H1 (cell line): Measurements from ENCODE around the gene CCDC192. TPM values are rescaled to one million over a fixed set of nuclear protein-coding genes. Genes with fewer than 3 reads are reported as not detected.

Experiments used
- CTCF ChIA-PET: fragments of 300-600 bp; sonication (Branson Sonifier 250); formaldehyde crosslinking; loops from one replicate; lab custom pipeline; 2021; ENCODE audit not compliant: partially characterized antibody; lab: Charles Lee
- POLR2A ChIA-PET: fragments of 300-600 bp; sonication (Branson Sonifier 250); formaldehyde crosslinking; loops from one replicate; lab custom pipeline; 2021; ENCODE audit warnings: inconsistent platforms; ENCODE audit not compliant: partially characterized antibody; lab: Charles Lee
- DNase-seq, 2 experiments: peaks; one replicate each; pipeline versions ENCODE4 v3.0.0 to v3.0.0-alpha.2; 2010 to 2022; ENCODE audit warnings: low spot score in 2 of 2, low read depth in 1 of 2, mixed read lengths in 1 of 2
- FAIRE-seq: peaks from 2 replicates; lab custom pipeline; 2011; peaks lifted over from hg19 to GRCh38; lab: Jason Lieb, UNC
- H2AFZ ChIP-seq: 2 replicates; pipeline ENCODE4 v1.8.1; 2012; ENCODE audit warnings: low read length, inconsistent platforms
- H2AK5ac ChIP-seq: 2 replicates; pipeline ENCODE4 v1.6.1; 2013; ENCODE audit warnings: low read depth, low read length
- H2BK120ac ChIP-seq: replicated peaks from 2 replicates; pipeline ENCODE3; 2013; ENCODE audit warnings: low read depth, low read length, inconsistent platforms
- H2BK12ac ChIP-seq: 2 replicates; pipeline ENCODE4 v1.6.1; 2013; ENCODE audit warnings: low read depth, low read length
- H2BK15ac ChIP-seq: 2 replicates; pipeline ENCODE4 v1.6.1; 2013; ENCODE audit warnings: low read length
- H2BK20ac ChIP-seq: 2 replicates; pipeline ENCODE4 v1.6.1; 2013; ENCODE audit warnings: low read length
- H2BK5ac ChIP-seq: 2 replicates; pipeline ENCODE4 v1.6.1; 2013; ENCODE audit warnings: low read depth, low read length
- H3K14ac ChIP-seq: 2 replicates; pipeline ENCODE4 v1.6.1; 2013; ENCODE audit warnings: inconsistent platforms; ENCODE audit not compliant: insufficient read length
- H3K18ac ChIP-seq: 2 replicates; pipeline ENCODE4 v1.6.1; 2013; ENCODE audit warnings: low read length; ENCODE audit errors: extremely low read depth
- H3K23ac ChIP-seq: 2 replicates; pipeline ENCODE4 v1.6.1; 2013; ENCODE audit warnings: inconsistent platforms; ENCODE audit not compliant: insufficient read length
- H3K23me2 ChIP-seq: 2 replicates; pipeline ENCODE4 v1.6.1; 2013; ENCODE audit warnings: low read depth, low read length
- H3K27ac ChIP-seq: 2 replicates; pipeline ENCODE4 v1.6.1; 2011; ENCODE audit warnings: low read depth, low read length, inconsistent platforms
- H3K27me3 ChIP-seq, 4 experiments: replicated peaks in 1 of 4; 1 replicate in 1 of 4; 2 replicates in 3 of 4; pipeline versions ENCODE4 v1.6.1 to v1.8.1; 2011 to 2013; ENCODE audit warnings: low read length in 3 of 4, mild to moderate bottlenecking in 3 of 4, inconsistent platforms in 2 of 4, mixed read lengths in 2 of 4, moderate library complexity in 1 of 4; ENCODE audit not compliant: control insufficient read depth in 3 of 4, insufficient read depth in 3 of 4; ENCODE audit errors: extremely low read depth in 1 of 4
- H3K36me3 ChIP-seq, 4 experiments: 2 replicates each; pipeline versions ENCODE4 v1.6.1 to v1.8.1; 2011 to 2013; ENCODE audit warnings: mild to moderate bottlenecking in 4 of 4, low read length in 3 of 4, moderate library complexity in 2 of 4, control low read depth in 1 of 4, inconsistent platforms in 1 of 4; ENCODE audit not compliant: insufficient read depth in 4 of 4, control insufficient read depth in 2 of 4
- H3K4ac ChIP-seq: replicated peaks from 2 replicates; pipeline ENCODE3; 2013; ENCODE audit warnings: low read length, low read depth, mixed read lengths, inconsistent platforms; ENCODE audit not compliant: insufficient read length
- H3K4me1 ChIP-seq, 4 experiments: replicated peaks in 1 of 4; 1 replicate in 1 of 4; 2 replicates in 3 of 4; pipeline versions ENCODE4 v1.6.1 to v1.8.1; 2011 to 2013; ENCODE audit warnings: low read length in 3 of 4, inconsistent platforms in 2 of 4, mixed read lengths in 1 of 4; ENCODE audit not compliant: insufficient read depth in 4 of 4, control insufficient read depth in 3 of 4
- H3K4me2 ChIP-seq, 2 experiments: 2 replicates each; pipeline versions ENCODE4 v1.6.1 to v1.8.1; 2011 to 2013; ENCODE audit warnings: low read depth in 2 of 2, low read length in 2 of 2, control low read depth in 1 of 2, inconsistent platforms in 1 of 2, mild to moderate bottlenecking in 1 of 2; ENCODE audit not compliant: insufficient read depth in 1 of 2
- H3K4me3 ChIP-seq, 4 experiments: fragments of 200-600, 300-600 bp in 1 of 4; sonication (generic), shearing (Covaris generic), sonication (Bioruptor Twin) in 1 of 4; 2 replicates each; pipeline versions ENCODE4 v1.5.1 to v1.8.1; 2011 to 2016; ENCODE audit warnings: low read length in 4 of 4, low read depth in 3 of 4, control low read depth in 2 of 4, inconsistent platforms in 2 of 4, mild to moderate bottlenecking in 2 of 4, mixed read lengths in 1 of 4, moderate library complexity in 1 of 4; ENCODE audit not compliant: insufficient read depth in 2 of 4; ENCODE audit errors: extremely low read depth in 1 of 4
- H3K56ac ChIP-seq: replicated peaks from 2 replicates; pipeline ENCODE3; 2013; ENCODE audit warnings: low read depth, mild to moderate bottlenecking, mixed read lengths, low read length, inconsistent platforms; ENCODE audit not compliant: insufficient read length
- H3K79me1 ChIP-seq: 2 replicates; pipeline ENCODE4 v1.6.1; 2013; ENCODE audit warnings: low read depth, low read length, control low read depth
- H3K79me2 ChIP-seq, 2 experiments: 2 replicates each; pipeline versions ENCODE4 v1.6.1 to v1.8.1; 2012 to 2013; ENCODE audit warnings: low read length in 2 of 2, mild to moderate bottlenecking in 2 of 2, inconsistent platforms in 1 of 2; ENCODE audit not compliant: insufficient read depth in 2 of 2, control insufficient read depth in 1 of 2
- H3K9ac ChIP-seq, 4 experiments: replicated peaks in 1 of 4; 1 replicate in 1 of 4; 2 replicates in 3 of 4; pipeline versions ENCODE4 v1.6.1 to v1.8.1; 2011 to 2013; ENCODE audit warnings: low read depth in 3 of 4, low read length in 3 of 4, control low read depth in 2 of 4, mild to moderate bottlenecking in 2 of 4, moderate library complexity in 2 of 4, inconsistent platforms in 1 of 4; ENCODE audit errors: extremely low read depth in 1 of 4
- H3K9me3 ChIP-seq, 2 experiments: 2 replicates each; pipeline versions ENCODE4 v1.6.1 to v1.8.1; 2012 to 2013; ENCODE audit warnings: mild to moderate bottlenecking in 2 of 2, moderate library complexity in 2 of 2, control low read depth in 1 of 2, inconsistent platforms in 1 of 2, low read depth in 1 of 2, low read length in 1 of 2, mixed read lengths in 1 of 2; ENCODE audit not compliant: insufficient read depth in 2 of 2
- H4K20me1 ChIP-seq, 2 experiments: replicated peaks in 1 of 2; 2 replicates each; pipeline versions ENCODE3 to v1.8.1; 2011 to 2013; ENCODE audit warnings: inconsistent platforms in 2 of 2, low read length in 2 of 2, mild to moderate bottlenecking in 1 of 2; ENCODE audit not compliant: insufficient read depth in 2 of 2, control insufficient read depth in 1 of 2
- H4K5ac ChIP-seq: 2 replicates; pipeline ENCODE4 v1.6.1; 2013; ENCODE audit warnings: low read length, low read depth, mixed read lengths, inconsistent platforms; ENCODE audit not compliant: insufficient read length
- H4K8ac ChIP-seq: 2 replicates; pipeline ENCODE4 v1.8.0; 2013; ENCODE audit warnings: mild to moderate bottlenecking, moderate library complexity, low read length, inconsistent platforms; ENCODE audit not compliant: insufficient read depth; ENCODE audit errors: extremely low read depth
- H4K91ac ChIP-seq: replicated peaks from 2 replicates; pipeline ENCODE3; 2013; ENCODE audit warnings: low read length, mixed read lengths, inconsistent platforms; ENCODE audit not compliant: insufficient read length
- EGR1 ChIP-seq: IDR thresholded peaks from 2 replicates; pipeline ENCODE4 v1.6.1; 2011; ENCODE audit warnings: low read depth, low read length, borderline replicate concordance
- HDAC2 ChIP-seq, 2 experiments: fragments of 300-600 bp in 1 of 2; sonication (generic) in 1 of 2; IDR thresholded peaks; 2 replicates each; pipeline ENCODE4 v1.6.1; 2011 to 2012; ENCODE audit warnings: low read depth in 2 of 2, low read length in 2 of 2, mild to moderate bottlenecking in 2 of 2, moderate library complexity in 2 of 2, borderline replicate concordance in 1 of 2, inconsistent platforms in 1 of 2
- KDM4A ChIP-seq: IDR thresholded peaks from one replicate; pipeline ENCODE4 v1.7.1; 2012; ENCODE audit warnings: low read depth, mild to moderate bottlenecking, moderate library complexity, low read length, inconsistent platforms; ENCODE audit not compliant: severe bottlenecking
- NRF1 ChIP-seq: IDR thresholded peaks from 2 replicates; pipeline ENCODE4 v1.6.1; 2011; ENCODE audit warnings: mild to moderate bottlenecking, low read depth, low read length, improper control_type of control experiment
- POU5F1 ChIP-seq: IDR thresholded peaks from 2 replicates; pipeline ENCODE4 v1.6.1; 2011; ENCODE audit warnings: low read depth, mild to moderate bottlenecking, low read length, moderate library complexity
- SAP30 ChIP-seq: fragments of 300-600 bp; sonication (generic); IDR thresholded peaks from 2 replicates; pipeline ENCODE4 v1.7.1; 2012; ENCODE audit warnings: low read length, moderate library complexity, mild to moderate bottlenecking, inconsistent platforms; ENCODE audit not compliant: insufficient read depth, insufficient replicate concordance
- TCF12 ChIP-seq: IDR thresholded peaks from 2 replicates; pipeline ENCODE4 v1.6.1; 2011; ENCODE audit warnings: low read depth, mild to moderate bottlenecking, low read length
- WGBS, 2 experiments: shearing (Covaris generic) in 1 of 2; methylation state at CpG; one replicate each; pipeline versions ENCODE4 v1.1.6 to v1.1.7; 2013 to 2015; ENCODE audit warnings: low lambda C conversion rate in 2 of 2, mixed read lengths in 2 of 2, inconsistent platforms in 1 of 2, low coverage in 1 of 2, missing lambda C conversion rate in 1 of 2; ENCODE audit not compliant: insufficient replicate concordance in 2 of 2, insufficient coverage in 1 of 2, insufficient read length in 1 of 2; ENCODE audit errors: extremely low coverage in 1 of 2, missing lambda C conversion rate in 1 of 2; 5-methylcytosine and 5-hydroxymethylcytosine counted together
- polyA plus RNA-seq, 7 experiments: library from polyadenylated mRNA; depleted of rRNA in 3 of 7; stranded (reverse) in 5 of 7; unstranded in 2 of 7; fragments of >200 nt in 5 of 7; fragments of 200-250 nt in 2 of 7; gene quantifications; 1 replicate in 5 of 7; 2 replicates in 1 of 7; 4 replicates in 1 of 7; pipeline versions ENCODE4 v1.2.1 to v1.2.3, GENCODE V29; 2011 to 2013; ENCODE audit warnings: missing spikeins in 2 of 7, mixed read lengths in 2 of 7
- total RNA-seq: library from RNA; stranded (reverse); fragmentation: NEBNext Ultra II Directional; extraction: Animal tissue kit (Norgen Biotek cat#: 25700); gene quantifications from 2 replicates; pipeline ENCODE4 v1.2.1, GENCODE V29; 2021
- TF ChIP-seq, protein P1 (sequence below), 3 experiments: IDR thresholded peaks; 1 replicate in 2 of 3; 2 replicates in 1 of 3; pipeline versions ENCODE4 v1.5.1 to v1.6.1; 2011; ENCODE audit warnings: low read length in 3 of 3, mild to moderate bottlenecking in 3 of 3, inconsistent platforms in 2 of 3, low read depth in 1 of 3, moderate library complexity in 1 of 3; ENCODE audit not compliant: insufficient read depth in 1 of 3; ENCODE audit errors: control extremely low read depth in 1 of 3

The CCDC192 gene
- total and polyA plus RNA-seq, 2 of the 8 experiments (the other 6 are each of a cell fraction or from before 2014, with no cell fraction given) = 0.61 TPM; not detected in 1

DNA sequence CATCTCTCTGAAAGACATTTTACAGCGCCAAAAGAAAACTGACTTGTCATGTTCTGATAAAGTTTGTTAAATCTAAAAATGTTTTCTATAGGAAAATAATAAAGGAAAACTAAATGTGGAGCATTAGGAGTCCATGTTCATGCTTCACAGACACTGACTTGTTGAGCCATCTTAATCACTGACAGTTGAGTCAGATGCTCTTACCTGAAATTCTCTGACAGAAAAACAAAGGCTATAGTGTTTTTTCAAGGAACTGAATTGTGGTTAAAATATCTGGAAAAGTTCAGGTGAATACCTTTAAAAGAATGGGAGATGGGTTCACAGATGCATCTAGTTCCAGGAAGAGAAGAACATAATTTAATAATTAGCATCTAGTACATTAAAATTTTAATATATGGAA, 266.9 kb downstream of the CCDC192 start:
- DNase-seq = no peak
- WGBS, 2 experiments = 90% methylated on average over 1 of the region's 1 CpG; no CpG with 5 or more reads in 1 of the 2 experiments
- FAIRE-seq = no peak
- no peaks in the 10 kb centered on the region for H3K79me2 ChIP-seq
- H2BK15ac ChIP-seq = no peak overlapping the region
- POLR2A ChIA-PET = no interaction called here
- H3K18ac ChIP-seq = no peak overlapping the region
- no peaks in the 10 kb centered on the region for H3K23me2 ChIP-seq
- no peak overlapping the region for H4K5ac ChIP-seq
- H3K4me1 ChIP-seq = no peaks in the 10 kb centered on the region
- no peak overlapping the region for H3K27ac ChIP-seq
- H2BK12ac ChIP-seq = no peak overlapping the region
- CTCF ChIA-PET = no interaction called here
- no peak overlapping the region for H2BK20ac ChIP-seq
- H3K27me3 ChIP-seq = no peaks in the 10 kb centered on the region
- no peak overlapping the region for H4K91ac ChIP-seq
- no peak overlapping the region for H3K14ac ChIP-seq
- H4K20me1 ChIP-seq = no peaks in the 10 kb centered on the region
- no peak overlapping the region for H4K8ac ChIP-seq
- H3K4me2 ChIP-seq = no peak overlapping the region
- no peak overlapping the region for H2AFZ ChIP-seq
- H3K9me3 ChIP-seq = no peaks in the 10 kb centered on the region
- TF ChIP-seq KDM4A = no peak
- TF ChIP-seq SAP30 = no peak
- TF ChIP-seq EGR1 = no peak
- TF ChIP-seq NRF1 = no peak
- no peak for TF ChIP-seq POU5F1
- TF ChIP-seq TCF12 = no peak
- TF ChIP-seq, protein P1, sequence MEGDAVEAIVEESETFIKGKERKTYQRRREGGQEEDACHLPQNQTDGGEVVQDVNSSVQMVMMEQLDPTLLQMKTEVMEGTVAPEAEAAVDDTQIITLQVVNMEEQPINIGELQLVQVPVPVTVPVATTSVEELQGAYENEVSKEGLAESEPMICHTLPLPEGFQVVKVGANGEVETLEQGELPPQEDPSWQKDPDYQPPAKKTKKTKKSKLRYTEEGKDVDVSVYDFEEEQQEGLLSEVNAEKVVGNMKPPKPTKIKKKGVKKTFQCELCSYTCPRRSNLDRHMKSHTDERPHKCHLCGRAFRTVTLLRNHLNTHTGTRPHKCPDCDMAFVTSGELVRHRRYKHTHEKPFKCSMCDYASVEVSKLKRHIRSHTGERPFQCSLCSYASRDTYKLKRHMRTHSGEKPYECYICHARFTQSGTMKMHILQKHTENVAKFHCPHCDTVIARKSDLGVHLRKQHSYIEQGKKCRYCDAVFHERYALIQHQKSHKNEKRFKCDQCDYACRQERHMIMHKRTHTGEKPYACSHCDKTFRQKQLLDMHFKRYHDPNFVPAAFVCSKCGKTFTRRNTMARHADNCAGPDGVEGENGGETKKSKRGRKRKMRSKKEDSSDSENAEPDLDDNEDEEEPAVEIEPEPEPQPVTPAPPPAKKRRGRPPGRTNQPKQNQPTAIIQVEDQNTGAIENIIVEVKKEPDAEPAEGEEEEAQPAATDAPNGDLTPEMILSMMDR (IDR thresholded peaks at IDR 0.05; ENCODE audit: control extremely low read depth in 1 of 3, insufficient read depth in 1 of 3, low read depth in 1 of 3, low read length in 3 of 3) = no peak
- no peak for TF ChIP-seq HDAC2 (IDR thresholded peaks at IDR 0.05; ENCODE audit: borderline replicate concordance in 1 of 2, low read depth in 2 of 2, low read length in 2 of 2)
- H2AK5ac ChIP-seq = no peak overlapping the region
- no peak overlapping the region for H2BK120ac ChIP-seq
- H3K23ac ChIP-seq = no peak overlapping the region
- no peak overlapping the region for H3K4me3 ChIP-seq
- H3K79me1 ChIP-seq = no peaks in the 10 kb centered on the region
- no peak overlapping the region for H3K9ac ChIP-seq
- H3K36me3 ChIP-seq = no peaks in the 10 kb centered on the region
- H3K56ac ChIP-seq = no peak overlapping the region
- H3K4ac ChIP-seq = no peak overlapping the region
- no peak overlapping the region for H2BK5ac ChIP-seq
